Mesothelial cell of epicardium (in vitro differentiated cells): ENCODE data around the gene PHYHIPL. TPM values are rescaled to one million over a fixed set of nuclear protein-coding genes. Genes with fewer than 3 reads are reported as not detected.

Experiments used
- DNase-seq, 2 experiments: peaks; one replicate each; pipeline ENCODE4 v3.0.0; 2021; ENCODE audit warnings: low spot score in 2 of 2; ENCODE audit not compliant: unreplicated experiment in 2 of 2
- H3K27ac Mint-ChIP-seq: 2 replicates; pipeline ENCODE4 v1.8.0; 2021; ENCODE audit warnings: mixed read lengths
- H3K27me3 Mint-ChIP-seq: 2 replicates; pipeline ENCODE4 v1.8.0; 2021; ENCODE audit warnings: low read depth, mixed read lengths
- H3K36me3 Mint-ChIP-seq: 2 replicates; pipeline ENCODE4 v1.8.0; 2021; ENCODE audit warnings: mixed read lengths
- H3K4me1 Mint-ChIP-seq: 2 replicates; pipeline ENCODE4 v1.8.0; 2021; ENCODE audit warnings: mixed read lengths
- H3K4me3 Mint-ChIP-seq: 2 replicates; pipeline ENCODE4 v1.8.0; 2021; ENCODE audit warnings: mild to moderate bottlenecking, moderate library complexity, mixed read lengths
- H3K9me3 Mint-ChIP-seq: 2 replicates; pipeline ENCODE4 v1.8.0; 2021; ENCODE audit warnings: mixed read lengths
- CTCF ChIP-seq: fragments of 200-600 bp; sonication (generic); IDR thresholded peaks from one replicate; pipeline ENCODE4 v1.5.0; 2021; ENCODE audit warnings: antibody characterized with exemption; ENCODE audit not compliant: unreplicated experiment
- total RNA-seq: library from RNA; stranded (reverse); gene quantifications from 3 replicates; pipeline ENCODE4 v1.2.1, GENCODE V29; 2021

The PHYHIPL gene
- total RNA-seq, 1 donor from 2014 or later = 0.56 TPM

GRCh38 chr10:59276919-59277318 is 100.5 kb downstream of the PHYHIPL start:
- no peak for TF ChIP-seq CTCF

GRCh38 chr10:59279476-59279875 is 103.0 kb downstream of the PHYHIPL start:
- peaks cover 30% of the 10 kb centered on the region for H3K27me3 Mint-ChIP-seq
- no peaks in the 10 kb centered on the region for H3K9me3 Mint-ChIP-seq
- DNase-seq = no peak
- H3K36me3 Mint-ChIP-seq = no peaks in the 10 kb centered on the region
- no peak overlapping the region for H3K4me3 Mint-ChIP-seq
- no peak for TF ChIP-seq CTCF
- peaks cover 17% of the 10 kb centered on the region for H3K4me1 Mint-ChIP-seq
- H3K27ac Mint-ChIP-seq = no peak overlapping the region

More at GRCh38 chr10:59276919-59277318, 100.5 kb downstream of the PHYHIPL start:
- H3K9me3 Mint-ChIP-seq = no peaks in the 10 kb centered on the region
- no peak for DNase-seq
- H3K36me3 Mint-ChIP-seq = no peaks in the 10 kb centered on the region
- H3K27ac Mint-ChIP-seq = no peak overlapping the region
- no peak overlapping the region for H3K4me3 Mint-ChIP-seq
- peaks cover 39% of the 10 kb centered on the region for H3K27me3 Mint-ChIP-seq
- no peaks in the 10 kb centered on the region for H3K4me1 Mint-ChIP-seq

GRCh38 chr10:59279991-59280505 is 103.6 kb downstream of the PHYHIPL start:
- Mint-ChIP-seq H3K4me1 (peaks cover 20% of the 10 kb centered on the region), H3K27ac (no peak overlapping the region)

GRCh38 chr10:59281861-59282260 is 105.4 kb downstream of the PHYHIPL start:
- Mint-ChIP-seq H3K4me3 (no peak overlapping the region), H3K27me3 (peaks cover 29% of the 10 kb centered on the region), H3K27ac (no peak overlapping the region), H3K4me1 (peaks cover 20% of the 10 kb centered on the region), H3K9me3 (no peaks in the 10 kb centered on the region), H3K36me3 (no peaks in the 10 kb centered on the region)
- no peak for DNase-seq
- no peak for TF ChIP-seq CTCF

More at GRCh38 chr10:59279991-59280505, 103.6 kb downstream of the PHYHIPL start:
- no peak overlapping the region for H3K4me3 Mint-ChIP-seq
- no peaks in the 10 kb centered on the region for H3K9me3 Mint-ChIP-seq
- DNase-seq = no peak
- H3K36me3 Mint-ChIP-seq = no peaks in the 10 kb centered on the region
- TF ChIP-seq CTCF = no peak
- H3K27me3 Mint-ChIP-seq = peaks cover 30% of the 10 kb centered on the region

- H3K27ac Mint-ChIP-seq = no peak overlapping the region
- H3K9me3 Mint-ChIP-seq = no peaks in the 10 kb centered on the region
- H3K36me3 Mint-ChIP-seq = no peaks in the 10 kb centered on the region
- DNase-seq = no peak
- peaks cover 20% of the 10 kb centered on the region for H3K4me1 Mint-ChIP-seq
- peaks cover 21% of the 10 kb centered on the region for H3K27me3 Mint-ChIP-seq
- TF ChIP-seq CTCF = no peak
- H3K4me3 Mint-ChIP-seq = no peak overlapping the region
Measured at GRCh38 chr10:59283456-59284091, 107.1 kb downstream of the PHYHIPL start.
